ENCODE results near the gene FOXP1. TPM values are rescaled to one million over a fixed set of nuclear protein-coding genes. Genes with fewer than 3 reads are reported as not detected.

FOXP1 gene
- total and polyA plus RNA-seq, 12 donors: 4.8 to 56.0 (median 43.8) TPM

DNA sequence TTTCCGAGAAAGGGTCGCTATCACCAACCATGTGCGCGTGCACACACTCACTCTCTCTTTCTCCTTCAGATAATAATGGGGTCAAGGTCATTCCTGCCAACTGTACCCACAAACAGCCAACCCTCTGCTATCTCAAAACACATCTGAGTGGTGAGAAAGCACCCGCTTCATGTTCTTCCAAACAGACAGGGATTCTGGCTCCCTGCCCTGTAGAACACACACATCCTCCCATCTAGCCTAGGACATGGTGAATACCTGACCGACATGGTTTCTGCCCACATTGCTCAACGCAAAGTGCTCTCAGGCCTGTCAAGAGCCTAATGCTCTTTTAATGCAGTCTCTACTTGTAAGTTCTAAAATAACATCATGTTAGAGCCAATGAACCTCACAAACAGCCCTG is 302.2 kb downstream of the FOXP1 start:
- no peak for TF ChIP-seq CTCF (IDR thresholded peaks at IDR 0.05)
- ATAC-seq (no peak), DNase-seq (no peak)

DNA sequence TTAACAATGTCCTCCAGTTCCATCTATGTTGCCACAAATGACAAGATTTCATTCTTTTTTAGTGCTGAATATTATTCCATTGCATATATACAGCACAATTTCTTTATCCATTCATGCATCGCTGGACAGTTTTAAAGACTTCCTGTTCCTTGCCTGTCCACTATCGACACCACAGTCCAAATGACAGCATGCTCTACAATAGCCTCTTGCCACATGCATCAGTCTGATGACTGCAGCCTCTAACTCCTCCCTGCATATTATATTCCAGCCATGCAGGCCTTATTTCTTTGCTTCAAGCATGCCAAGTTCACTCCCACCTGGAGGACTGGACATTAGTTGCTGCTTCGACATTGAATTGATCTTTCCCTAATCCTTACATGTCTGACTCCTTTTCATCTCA is 306.2 kb downstream of the FOXP1 start:
- intact Hi-C loops (cut with DNase I): no loop called here
- no peak overlapping the region for H3K27ac ChIP-seq
- TF ChIP-seq CTCF (IDR thresholded peaks at IDR 0.05): no peak
- peaks cover 0 to 4% (median 0%) of the 10 kb centered on the region in 9 donors for H3K36me3 ChIP-seq
- no peaks in the 10 kb centered on the region for H3K4me1 ChIP-seq
- no peak for ATAC-seq
- WGBS, 2 donors: 82 to 87% methylated on average over 3 of the region's 3 CpGs
- no peaks in the 10 kb centered on the region for H3K9me3 ChIP-seq
- no peaks in the 10 kb centered on the region for H3K27me3 ChIP-seq
- no peak overlapping the region for H3K4me3 ChIP-seq
- no peak for DNase-seq

More for the DNA sequence above, 302.2 kb downstream of the FOXP1 start:
- 84 to 90% methylated on average over 7 of the region's 7 CpGs for WGBS, 2 donors
- Histone ChIP-seq H3K36me3 (peaks cover 0 to 4% (median 0%) of the 10 kb centered on the region in 9 donors), H3K27me3 (no peaks in the 10 kb centered on the region), H3K4me1 (no peaks in the 10 kb centered on the region), H3K27ac (no peak overlapping the region), H3K9me3 (no peaks in the 10 kb centered on the region), H3K4me3 (no peak overlapping the region)
- intact Hi-C loops (cut with DNase I): no loop called here

DNA sequence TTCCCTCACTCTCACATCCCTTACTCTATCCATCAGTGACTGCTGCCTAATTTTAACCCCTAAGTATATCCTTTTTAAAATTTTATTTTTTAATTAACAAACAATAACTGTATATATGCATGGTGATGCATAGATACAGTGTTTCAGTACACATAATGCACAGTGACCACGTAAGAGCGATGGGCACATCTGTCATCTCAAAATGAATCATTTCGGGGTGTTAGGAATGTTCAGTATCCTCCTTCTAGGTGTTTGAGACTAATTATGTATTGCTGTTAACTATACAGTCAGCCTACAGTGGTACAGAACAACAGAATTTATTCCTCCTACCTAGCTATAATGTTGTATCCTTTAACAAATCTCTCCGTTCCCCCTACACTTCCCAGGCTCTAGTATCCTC is 307.0 kb downstream of the FOXP1 start:
- no peak for TF ChIP-seq CTCF (IDR thresholded peaks at IDR 0.05)
- intact Hi-C loops (cut with DNase I): no loop called here
- Histone ChIP-seq H3K4me3 (no peak overlapping the region), H3K4me1 (no peaks in the 10 kb centered on the region), H3K9me3 (no peaks in the 10 kb centered on the region), H3K36me3 (peaks cover 0 to 4% (median 0%) of the 10 kb centered on the region in 9 donors), H3K27ac (no peak overlapping the region), H3K27me3 (no peaks in the 10 kb centered on the region)
- ATAC-seq: no peak
- 97 to 100% methylated on average over 4 of the region's 4 CpGs for WGBS, 2 donors
- no peak for DNase-seq

DNA sequence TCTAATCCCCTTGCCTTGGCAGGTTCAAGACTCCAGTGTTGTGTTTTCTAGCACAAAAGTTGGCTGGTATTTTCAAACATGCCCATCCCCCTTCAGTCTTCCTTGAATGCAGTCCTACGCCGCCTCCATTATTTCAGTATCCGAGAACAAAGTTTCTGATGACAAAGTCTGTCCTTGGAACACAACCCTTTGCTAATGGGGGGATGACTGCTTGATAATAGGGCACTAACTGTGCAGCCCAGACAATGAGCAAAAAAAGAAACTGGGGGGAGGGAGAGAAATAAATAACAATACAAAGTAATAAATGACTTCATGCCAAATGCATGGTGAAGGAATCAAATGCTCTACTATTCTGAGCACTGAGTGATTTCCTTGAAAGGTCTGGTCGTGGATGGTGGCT is 310.1 kb downstream of the FOXP1 start:
- Histone ChIP-seq H3K36me3 (peaks cover 0 to 4% (median 0%) of the 10 kb centered on the region in 9 donors), H3K27me3 (no peaks in the 10 kb centered on the region), H3K9me3 (no peaks in the 10 kb centered on the region), H3K4me3 (no peak overlapping the region), H3K27ac (no peak overlapping the region), H3K4me1 (no peaks in the 10 kb centered on the region)
- TF ChIP-seq CTCF (IDR thresholded peaks at IDR 0.05): no peak
- DNase-seq (no peak), ATAC-seq (no peak)
- 93 to 95% methylated on average over 4 of the region's 4 CpGs for WGBS, 2 donors
- intact Hi-C loops (cut with DNase I): no loop called here

Measured in heart right ventricle (tissue), 16 donors.